Activated CD4-positive, alpha-beta memory T cell treated with anti-CD3 and anti-CD28 coated beads for 36 hours (primary cell): Measurements from ENCODE around the gene TOX2. TPM values are rescaled to one million over a fixed set of nuclear protein-coding genes. Genes with fewer than 3 reads are reported as not detected.

ENCODE experiments used
- CTCF ChIA-PET: fragments of 350-600 bp; sonication (Branson Sonifier 250); formaldehyde crosslinking; loops from one replicate; lab custom pipeline; 2021; ENCODE audit warnings: antibody characterized with exemption, inconsistent platforms; lab: Charles Lee
- POLR2A ChIA-PET: fragments of 350-600 bp; sonication (Branson Sonifier 250); formaldehyde crosslinking; loops from one replicate; lab custom pipeline; 2021; ENCODE audit warnings: antibody characterized with exemption; lab: Charles Lee
- DNase-seq: peaks from one replicate; pipeline ENCODE4 v3.0.0-alpha.2; 2020
- H3K27ac Mint-ChIP-seq: one replicate; pipeline ENCODE4 v1.8.0; 2021; ENCODE audit warnings: mixed read lengths
- H3K27me3 Mint-ChIP-seq: one replicate; pipeline ENCODE4 v1.8.0; 2021; ENCODE audit warnings: mixed read lengths
- H3K36me3 Mint-ChIP-seq: one replicate; pipeline ENCODE4 v1.8.0; 2021; ENCODE audit warnings: mixed read lengths
- H3K4me1 Mint-ChIP-seq: one replicate; pipeline ENCODE4 v1.8.0; 2021; ENCODE audit warnings: low read depth, mixed read lengths
- H3K4me3 Mint-ChIP-seq: one replicate; pipeline ENCODE4 v1.8.0; 2021; ENCODE audit warnings: mild to moderate bottlenecking, mixed read lengths
- H3K9me3 Mint-ChIP-seq: one replicate; pipeline ENCODE4 v1.8.0; 2021; ENCODE audit warnings: mixed read lengths
- intact Hi-C: fragments of 100-400 bp; cut with micrococcal nuclease; formaldehyde crosslinking; loops from one replicate; pipeline ENCODE4 v1.15.1; 2023
- total RNA-seq, 2 experiments: library from RNA; stranded (reverse); gene quantifications; one replicate each; pipeline ENCODE4 v1.2.3, GENCODE V29; 2021

TOX2 gene
- total RNA-seq, 2 experiments from 2014 or later = 2.2 to 2.5 TPM

DNA sequence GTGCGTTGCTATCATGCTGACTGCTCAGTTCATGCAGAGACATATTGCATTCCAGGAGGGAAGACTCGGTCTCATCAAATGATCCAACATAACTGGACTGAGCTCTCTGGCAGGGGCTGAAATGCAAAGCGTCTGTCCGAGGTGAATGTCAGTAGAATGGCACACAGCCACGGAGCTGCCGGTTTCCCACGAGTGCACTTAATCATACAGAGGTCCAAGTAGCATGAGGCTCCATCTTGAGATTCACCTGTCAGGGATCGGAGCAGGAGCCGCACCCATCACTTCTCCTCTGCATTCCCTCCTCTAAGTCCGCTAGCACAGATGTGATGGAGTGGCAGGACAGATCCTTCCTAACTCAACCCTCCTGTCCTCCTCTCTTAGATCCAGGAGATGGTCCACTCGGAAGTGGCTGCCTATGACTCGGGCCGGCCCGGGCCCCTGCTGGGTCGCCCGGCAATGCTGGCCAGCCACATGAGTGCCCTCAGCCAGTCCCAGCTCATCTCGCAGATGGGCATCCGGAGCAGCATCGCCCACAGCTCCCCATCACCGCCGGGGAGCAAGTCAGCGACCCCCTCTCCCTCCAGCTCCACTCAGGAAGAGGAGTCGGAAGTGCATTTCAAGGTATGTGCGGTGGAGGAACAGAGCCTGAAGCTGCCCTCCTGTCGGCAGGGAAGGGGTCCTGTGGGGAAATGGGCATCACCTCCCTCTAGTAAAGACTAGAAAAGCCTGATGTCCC lies 136.4 kb downstream of the TOX2 start:
- Mint-ChIP-seq H3K9me3 (no peaks in the 10 kb centered on the region), H3K36me3 (no peaks in the 10 kb centered on the region), H3K27ac (no peak overlapping the region), H3K4me3 (no peak overlapping the region), H3K27me3 (no peaks in the 10 kb centered on the region), H3K4me1 (no peaks in the 10 kb centered on the region)
- CTCF ChIA-PET = no interaction called here
- no peak for DNase-seq
- intact Hi-C loops = no loop called here
- POLR2A ChIA-PET = no interaction called here

GRCh38 chr20:44051661-44052000 lies 137.0 kb downstream of the TOX2 start:
- ChIA-PET CTCF (no interaction called here), POLR2A (no interaction called here)
- no peaks in the 10 kb centered on the region for H3K36me3 Mint-ChIP-seq
- no peaks in the 10 kb centered on the region for H3K4me1 Mint-ChIP-seq
- H3K9me3 Mint-ChIP-seq = no peaks in the 10 kb centered on the region
- intact Hi-C loops = no loop called here
- no peak overlapping the region for H3K27ac Mint-ChIP-seq
- no peaks in the 10 kb centered on the region for H3K27me3 Mint-ChIP-seq
- H3K4me3 Mint-ChIP-seq = no peak overlapping the region
- no peak for DNase-seq

DNA sequence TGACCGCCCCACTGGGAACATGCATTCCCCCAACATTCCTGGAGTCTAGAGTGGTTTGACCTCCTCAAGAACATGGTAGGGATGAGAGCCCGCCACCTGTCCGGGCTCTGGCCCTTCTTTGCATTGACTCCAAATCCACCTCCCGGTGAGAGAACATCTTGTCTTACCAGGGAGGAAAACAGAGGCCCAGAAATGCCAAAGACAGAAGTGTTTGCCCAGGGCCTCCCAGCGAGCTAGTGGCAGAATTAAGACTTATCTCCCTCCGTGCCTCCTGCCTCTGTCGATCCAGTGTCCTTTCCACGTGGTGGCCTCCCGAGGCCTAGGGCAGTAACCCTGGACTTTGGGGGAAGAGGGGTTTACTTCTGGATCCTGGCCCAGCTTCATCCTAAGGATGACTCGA lies 137.5 kb downstream of the TOX2 start:
- Mint-ChIP-seq H3K27me3 (no peaks in the 10 kb centered on the region), H3K27ac (no peak overlapping the region), H3K36me3 (no peaks in the 10 kb centered on the region), H3K9me3 (no peaks in the 10 kb centered on the region), H3K4me1 (no peaks in the 10 kb centered on the region), H3K4me3 (no peak overlapping the region)
- ChIA-PET CTCF (no interaction called here), POLR2A (no interaction called here)
- no peak for DNase-seq
- intact Hi-C loops = no loop called here

- intact Hi-C loops = no loop called here
- Mint-ChIP-seq H3K4me3 (no peak overlapping the region), H3K36me3 (peaks cover 2% of the 10 kb centered on the region), H3K9me3 (peaks cover 3% of the 10 kb centered on the region), H3K4me1 (no peaks in the 10 kb centered on the region), H3K27me3 (no peaks in the 10 kb centered on the region), H3K27ac (no peak overlapping the region)
- no peak for DNase-seq
- POLR2A ChIA-PET = no interaction called here
- CTCF ChIA-PET = no interaction called here
Observed at GRCh38 chr20:44053046-44053445, 138.4 kb downstream of the TOX2 start.

GRCh38 chr20:44054118-44054517 lies 139.5 kb downstream of the TOX2 start:
- CTCF ChIA-PET = interaction anchor here (0.7 to 1.2 kb wide), 2 partner anchors 26 to 305 kb away, joined by 3 read pairs; no protein-coding TSS in a partner anchor

DNA sequence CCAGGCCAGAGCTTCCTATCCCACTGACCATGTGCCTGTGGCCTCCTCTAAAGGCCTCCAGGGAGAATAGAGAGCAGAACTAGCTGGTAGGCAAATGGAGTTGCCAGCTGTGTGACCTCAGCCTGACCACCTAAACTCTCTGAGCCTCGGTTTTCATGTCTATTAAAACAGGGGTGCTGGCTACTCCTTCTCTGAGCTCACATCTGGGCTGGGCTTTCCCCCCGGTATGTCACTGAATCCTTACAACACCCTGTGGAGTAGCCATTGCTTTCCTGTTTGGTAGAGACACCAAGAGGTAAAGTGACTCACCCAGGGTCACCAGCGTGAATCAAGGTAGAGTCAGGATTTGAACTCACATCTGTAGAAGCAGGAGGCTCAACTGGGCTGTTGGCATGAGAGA lies 140.2 kb downstream of the TOX2 start:
- CTCF ChIA-PET = interaction anchor here (0.7 to 1.2 kb wide), 2 partner anchors 25 to 305 kb away, joined by 3 read pairs; no protein-coding TSS in a partner anchor
- Mint-ChIP-seq H3K4me3 (no peak overlapping the region), H3K36me3 (peaks cover 2% of the 10 kb centered on the region), H3K9me3 (peaks cover 3% of the 10 kb centered on the region), H3K4me1 (no peaks in the 10 kb centered on the region), H3K27ac (no peak overlapping the region), H3K27me3 (no peaks in the 10 kb centered on the region)
- DNase-seq = no peak
- intact Hi-C loops = no loop called here
- POLR2A ChIA-PET = no interaction called here

More at GRCh38 chr20:44054118-44054517, 139.5 kb downstream of the TOX2 start:
- no peak for DNase-seq
- H3K9me3 Mint-ChIP-seq = peaks cover 3% of the 10 kb centered on the region
- H3K4me3 Mint-ChIP-seq = no peak overlapping the region
- no peaks in the 10 kb centered on the region for H3K27me3 Mint-ChIP-seq
- no peak overlapping the region for H3K27ac Mint-ChIP-seq
- intact Hi-C loops = no loop called here
- H3K36me3 Mint-ChIP-seq = peaks cover 2% of the 10 kb centered on the region
- H3K4me1 Mint-ChIP-seq = no peaks in the 10 kb centered on the region
- POLR2A ChIA-PET = no interaction called here

- Mint-ChIP-seq H3K27me3 (no peaks in the 10 kb centered on the region), H3K4me3 (no peak overlapping the region), H3K27ac (no peak overlapping the region), H3K36me3 (peaks cover 2% of the 10 kb centered on the region), H3K4me1 (peaks cover 7% of the 10 kb centered on the region), H3K9me3 (peaks cover 3% of the 10 kb centered on the region)
- intact Hi-C loops = loop anchor here (1.0 kb wide), 1 partner anchor 24 kb away; no protein-coding TSS in a partner anchor
- POLR2A ChIA-PET = no interaction called here
- CTCF ChIA-PET = interaction anchor here (1.0 to 2.7 kb wide), 7 partner anchors 9 to 306 kb away, joined by 3 to 23 read pairs (median 3); no protein-coding TSS in a partner anchor
- DNase-seq = peak; percentile 58
Observed at GRCh38 chr20:44056010-44056698, 141.5 kb downstream of the TOX2 start.

DNA sequence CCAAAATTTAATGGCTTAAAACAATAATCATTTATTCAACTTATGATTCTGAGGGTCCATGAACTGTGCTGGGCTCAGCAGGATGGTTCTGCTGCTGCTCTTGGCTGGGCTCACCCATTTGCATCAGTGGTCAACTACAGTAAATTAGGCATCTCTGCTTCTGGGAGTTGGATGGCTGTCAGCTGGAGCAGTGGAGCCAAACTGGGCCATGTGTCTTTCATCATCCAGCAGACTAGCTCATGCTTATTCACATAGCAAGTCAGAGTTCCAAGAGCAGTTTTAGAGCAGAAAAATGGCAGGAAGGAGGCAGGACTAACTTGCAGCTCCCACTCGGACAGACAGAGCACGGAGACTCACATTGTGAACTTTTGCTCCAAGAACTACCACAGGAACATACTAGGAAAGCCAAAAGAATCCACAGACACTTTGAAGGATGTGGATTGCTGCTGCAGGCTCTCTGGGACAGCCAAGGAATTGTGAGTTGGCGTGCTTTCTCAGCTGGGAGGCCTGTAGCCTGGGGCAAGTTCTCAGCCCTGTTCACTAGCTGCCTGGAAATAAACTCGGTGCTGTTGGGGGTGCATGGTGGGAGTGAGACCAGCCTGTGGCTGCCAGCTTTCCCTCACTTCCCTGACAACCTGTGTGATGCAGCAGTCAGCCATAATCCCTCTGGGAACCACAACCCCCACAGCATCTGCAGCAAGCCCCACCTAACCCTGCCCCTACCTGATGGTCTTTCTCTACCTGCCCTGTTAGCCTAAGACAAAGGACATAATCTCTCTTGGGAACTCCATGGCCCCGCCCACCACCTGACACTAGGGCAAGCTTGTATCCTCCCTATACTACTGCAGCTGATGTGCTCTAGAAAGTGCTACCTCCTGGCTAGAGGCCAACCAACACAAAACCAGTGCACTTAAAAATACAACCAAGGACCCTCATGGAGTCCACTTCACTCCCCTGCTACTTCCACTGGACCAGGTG lies 143.3 kb downstream of the TOX2 start:
- DNase-seq = no peak
- intact Hi-C loops = no loop called here
- H3K4me3 Mint-ChIP-seq = no peak overlapping the region
- POLR2A ChIA-PET = no interaction called here
- no peaks in the 10 kb centered on the region for H3K27me3 Mint-ChIP-seq
- H3K27ac Mint-ChIP-seq = no peak overlapping the region
- H3K36me3 Mint-ChIP-seq = peaks cover 2% of the 10 kb centered on the region
- CTCF ChIA-PET = interaction anchor here (0.7 to 2.7 kb wide), 3 partner anchors 22 to 308 kb away, joined by 4 to 23 read pairs (median 11); no protein-coding TSS in a partner anchor
- H3K9me3 Mint-ChIP-seq = peaks cover 3% of the 10 kb centered on the region
- peaks cover 7% of the 10 kb centered on the region for H3K4me1 Mint-ChIP-seq

- no peak for DNase-seq
- H3K36me3 Mint-ChIP-seq = no peaks in the 10 kb centered on the region
- no peaks in the 10 kb centered on the region for H3K27me3 Mint-ChIP-seq
- intact Hi-C loops = loop anchor here (5.0 to 10.0 kb wide), 2 partner anchors 82 to 470 kb away; partner anchors contain the start of gene IFT52
- H3K27ac Mint-ChIP-seq = no peak overlapping the region
- ChIA-PET CTCF (no interaction called here), POLR2A (no interaction called here)
- peaks cover 25% of the 10 kb centered on the region for H3K4me1 Mint-ChIP-seq
- no peaks in the 10 kb centered on the region for H3K9me3 Mint-ChIP-seq
- H3K4me3 Mint-ChIP-seq = no peak overlapping the region
Observed at GRCh38 chr20:44064501-44065400, 150.1 kb downstream of the TOX2 start.

DNA sequence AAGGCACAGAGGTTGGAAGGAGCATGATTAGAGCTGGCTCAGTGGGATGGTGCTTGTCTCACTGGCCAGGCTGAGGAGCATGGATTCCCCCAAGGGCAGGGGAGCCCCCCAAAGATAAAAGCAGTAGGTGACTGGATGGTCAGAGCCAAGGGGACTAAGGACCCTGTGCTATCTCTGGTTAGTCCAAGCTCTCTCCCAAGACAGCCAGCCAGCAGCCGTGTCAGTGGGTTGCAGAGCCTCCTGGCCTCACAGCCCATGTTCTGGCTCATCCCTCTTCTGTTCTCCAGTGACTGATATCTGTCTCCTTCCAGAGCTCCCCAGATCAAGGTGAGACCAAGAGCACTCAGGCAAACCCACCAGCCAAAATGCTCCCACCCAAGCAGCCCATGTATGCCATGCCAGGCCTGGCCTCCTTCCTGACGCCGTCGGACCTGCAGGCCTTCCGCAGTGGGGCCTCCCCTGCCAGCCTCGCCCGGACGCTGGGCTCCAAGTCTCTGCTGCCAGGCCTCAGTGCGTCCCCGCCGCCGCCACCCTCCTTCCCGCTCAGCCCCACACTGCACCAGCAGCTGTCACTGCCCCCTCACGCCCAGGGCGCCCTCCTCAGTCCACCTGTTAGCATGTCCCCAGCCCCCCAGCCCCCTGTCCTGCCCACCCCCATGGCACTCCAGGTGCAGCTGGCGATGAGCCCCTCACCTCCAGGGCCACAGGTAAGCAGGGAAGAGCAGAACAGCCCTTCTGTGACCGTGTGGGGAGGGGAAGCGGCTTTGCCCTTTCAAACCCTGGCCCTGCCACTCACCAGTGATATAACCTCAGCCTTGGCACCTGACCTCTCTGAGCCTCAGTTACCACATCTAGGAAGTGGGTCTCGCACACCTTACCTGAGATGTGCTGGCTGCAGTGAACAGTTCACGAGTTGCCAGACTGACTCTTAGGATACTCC lies 151.0 kb downstream of the TOX2 start:
- H3K27me3 Mint-ChIP-seq = no peaks in the 10 kb centered on the region
- DNase-seq = no peak
- intact Hi-C loops = loop anchor here (5.0 to 10.0 kb wide), 2 partner anchors 83 to 471 kb away; partner anchors contain the start of gene IFT52
- H3K4me1 Mint-ChIP-seq = peaks cover 33% of the 10 kb centered on the region
- ChIA-PET POLR2A (no interaction called here), CTCF (no interaction called here)
- no peaks in the 10 kb centered on the region for H3K9me3 Mint-ChIP-seq
- H3K4me3 Mint-ChIP-seq = no peak overlapping the region
- no peaks in the 10 kb centered on the region for H3K36me3 Mint-ChIP-seq
- H3K27ac Mint-ChIP-seq = no peak overlapping the region
